ENCODE results near the gene UQCR11.

GRCh38 chr19:1555487-1556389, 49.5 kb downstream of the UQCR11 start:
- TF ChIP-seq GATA2 (IDR thresholded peaks at IDR 0.05; ENCODE audit: low read depth, low read length) (no peak), GATA3 (IDR thresholded peaks at IDR 0.05; ENCODE audit: low read depth, low read length) (no peak)
